ENCODE data around the gene AASDH.

Gene AASDH

DNA sequence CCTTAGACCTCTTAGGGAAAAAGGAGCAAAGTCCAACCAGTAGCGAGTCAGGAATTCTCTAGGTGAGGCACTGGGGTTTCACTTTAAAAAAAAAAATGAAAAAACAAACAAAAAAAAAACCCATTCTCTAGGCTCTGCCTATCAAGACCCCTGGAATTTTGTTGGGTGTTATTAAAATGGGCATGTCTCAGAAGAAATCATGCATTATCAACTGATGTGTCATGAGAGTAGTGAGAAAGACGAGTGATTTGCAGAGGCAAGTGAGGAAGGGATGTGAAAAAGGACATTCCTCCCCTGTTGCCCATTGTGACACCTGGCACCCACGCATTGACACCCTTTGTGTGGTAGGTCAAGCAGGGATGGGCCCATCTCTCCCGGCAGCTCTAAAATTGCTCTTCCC lies 78.9 kb downstream of the AASDH start:
- no peaks in the 10 kb centered on the region for H3K9me3 ChIP-seq (ENCODE audit: insufficient read depth, low read length)
- H3K9me2 ChIP-seq (replicated peaks; ENCODE audit: insufficient read depth, low read length) = no peaks in the 10 kb centered on the region
- H3K79me2 ChIP-seq (ENCODE audit: insufficient read depth, low read length) = no peaks in the 10 kb centered on the region
- H3F3A ChIP-seq (ENCODE audit: insufficient read depth) = no peaks in the 10 kb centered on the region
- H3K27me3 ChIP-seq (ENCODE audit: low read length) = no peaks in the 10 kb centered on the region
- no peak overlapping the region for H3K4me2 ChIP-seq (ENCODE audit: low read depth, low read length, poor library complexity, severe bottlenecking)
- H3K9ac ChIP-seq (ENCODE audit: low read length) = no peak overlapping the region
- no peak overlapping the region for H3K4me3 ChIP-seq (ENCODE audit: insufficient read depth, low read length, poor library complexity, severe bottlenecking)
- H3K36me3 ChIP-seq (ENCODE audit: low read length) = no peaks in the 10 kb centered on the region
- TF ChIP-seq EZH2phosphoT487 (conservative IDR thresholded peaks at IDR 0.05; ENCODE audit: low read length) = no peak
- TF ChIP-seq, protein P1, sequence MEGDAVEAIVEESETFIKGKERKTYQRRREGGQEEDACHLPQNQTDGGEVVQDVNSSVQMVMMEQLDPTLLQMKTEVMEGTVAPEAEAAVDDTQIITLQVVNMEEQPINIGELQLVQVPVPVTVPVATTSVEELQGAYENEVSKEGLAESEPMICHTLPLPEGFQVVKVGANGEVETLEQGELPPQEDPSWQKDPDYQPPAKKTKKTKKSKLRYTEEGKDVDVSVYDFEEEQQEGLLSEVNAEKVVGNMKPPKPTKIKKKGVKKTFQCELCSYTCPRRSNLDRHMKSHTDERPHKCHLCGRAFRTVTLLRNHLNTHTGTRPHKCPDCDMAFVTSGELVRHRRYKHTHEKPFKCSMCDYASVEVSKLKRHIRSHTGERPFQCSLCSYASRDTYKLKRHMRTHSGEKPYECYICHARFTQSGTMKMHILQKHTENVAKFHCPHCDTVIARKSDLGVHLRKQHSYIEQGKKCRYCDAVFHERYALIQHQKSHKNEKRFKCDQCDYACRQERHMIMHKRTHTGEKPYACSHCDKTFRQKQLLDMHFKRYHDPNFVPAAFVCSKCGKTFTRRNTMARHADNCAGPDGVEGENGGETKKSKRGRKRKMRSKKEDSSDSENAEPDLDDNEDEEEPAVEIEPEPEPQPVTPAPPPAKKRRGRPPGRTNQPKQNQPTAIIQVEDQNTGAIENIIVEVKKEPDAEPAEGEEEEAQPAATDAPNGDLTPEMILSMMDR (IDR thresholded peaks at IDR 0.05; ENCODE audit: insufficient read depth, low read length, poor library complexity, severe bottlenecking) = no peak
- no peak overlapping the region for H2AFZ ChIP-seq (ENCODE audit: low read depth, low read length, severe bottlenecking)
- no peaks in the 10 kb centered on the region for H4K20me1 ChIP-seq (ENCODE audit: low read depth, low read length)
- no peak overlapping the region for H3K27ac ChIP-seq (ENCODE audit: low read depth, low read length)

DNA sequence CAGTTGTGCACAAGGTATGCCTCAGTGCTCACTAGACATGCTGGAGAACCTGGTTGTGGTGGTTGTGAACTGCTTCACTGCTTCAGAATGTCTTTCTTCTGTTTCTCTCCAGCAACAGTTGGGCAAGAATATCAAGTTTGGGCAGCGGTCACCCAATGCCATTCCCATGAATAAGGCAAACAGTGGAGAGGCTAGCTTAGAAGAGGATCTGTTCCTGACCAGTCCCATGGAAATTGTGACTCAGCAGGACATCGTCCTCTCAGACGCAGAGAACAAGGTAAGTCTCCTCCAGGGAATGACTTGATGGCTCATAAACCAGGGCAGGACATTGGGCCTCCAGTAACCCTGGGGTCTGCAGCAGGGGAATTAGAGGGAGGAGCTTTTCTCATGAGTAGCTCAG lies 79.9 kb downstream of the AASDH start:
- Histone ChIP-seq H3K27me3 (ENCODE audit: low read length) (no peaks in the 10 kb centered on the region), H3K27ac (ENCODE audit: low read depth, low read length) (no peak overlapping the region), H3K9me3 (ENCODE audit: insufficient read depth, low read length) (no peaks in the 10 kb centered on the region), H2AFZ (ENCODE audit: low read depth, low read length, severe bottlenecking) (no peak overlapping the region), H3K9me2 (replicated peaks; ENCODE audit: insufficient read depth, low read length) (no peaks in the 10 kb centered on the region), H3F3A (ENCODE audit: insufficient read depth) (no peaks in the 10 kb centered on the region), H4K20me1 (ENCODE audit: low read depth, low read length) (no peaks in the 10 kb centered on the region), H3K79me2 (ENCODE audit: insufficient read depth, low read length) (no peaks in the 10 kb centered on the region), H3K36me3 (ENCODE audit: low read length) (no peaks in the 10 kb centered on the region), H3K9ac (ENCODE audit: low read length) (no peak overlapping the region), H3K4me2 (ENCODE audit: low read depth, low read length, poor library complexity, severe bottlenecking) (no peak overlapping the region), H3K4me3 (ENCODE audit: insufficient read depth, low read length, poor library complexity, severe bottlenecking) (no peak overlapping the region)
- TF ChIP-seq EZH2phosphoT487 (conservative IDR thresholded peaks at IDR 0.05; ENCODE audit: low read length) = no peak
- TF ChIP-seq, protein P1 (IDR thresholded peaks at IDR 0.05; ENCODE audit: insufficient read depth, low read length, poor library complexity, severe bottlenecking) = no peak

DNA sequence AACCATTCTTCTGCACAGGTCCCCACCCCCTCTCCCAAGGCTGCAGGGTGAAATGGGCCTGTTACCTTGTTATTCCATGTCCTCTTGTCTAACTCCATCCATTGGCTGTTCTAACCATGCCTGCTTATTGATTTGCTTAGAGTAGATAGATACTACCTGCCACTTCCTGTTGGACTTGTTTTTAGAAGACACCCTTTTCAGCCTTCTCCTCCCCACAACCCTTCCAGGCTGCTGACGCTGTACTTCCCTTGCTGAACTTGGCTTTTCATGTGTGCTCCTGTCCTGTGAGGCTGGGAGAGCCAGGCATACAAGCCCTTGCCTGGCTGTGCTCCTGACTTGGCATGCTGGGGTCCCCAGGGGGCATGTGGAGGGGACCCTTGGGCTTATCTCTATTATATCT lies 81.9 kb downstream of the AASDH start:
- H3K79me2 ChIP-seq (ENCODE audit: insufficient read depth, low read length) = no peaks in the 10 kb centered on the region
- no peaks in the 10 kb centered on the region for H3K9me3 ChIP-seq (ENCODE audit: insufficient read depth, low read length)
- H3K4me3 ChIP-seq (ENCODE audit: insufficient read depth, low read length, poor library complexity, severe bottlenecking) = no peak overlapping the region
- no peaks in the 10 kb centered on the region for H4K20me1 ChIP-seq (ENCODE audit: low read depth, low read length)
- no peaks in the 10 kb centered on the region for H3K9me2 ChIP-seq (replicated peaks; ENCODE audit: insufficient read depth, low read length)
- no peaks in the 10 kb centered on the region for H3F3A ChIP-seq (ENCODE audit: insufficient read depth)
- TF ChIP-seq, protein P1 (IDR thresholded peaks at IDR 0.05; ENCODE audit: insufficient read depth, low read length, poor library complexity, severe bottlenecking) = no peak
- TF ChIP-seq EZH2phosphoT487 (conservative IDR thresholded peaks at IDR 0.05; ENCODE audit: low read length) = no peak
- no peak overlapping the region for H2AFZ ChIP-seq (ENCODE audit: low read depth, low read length, severe bottlenecking)
- no peak overlapping the region for H3K4me2 ChIP-seq (ENCODE audit: low read depth, low read length, poor library complexity, severe bottlenecking)
- H3K27me3 ChIP-seq (ENCODE audit: low read length) = no peaks in the 10 kb centered on the region
- H3K27ac ChIP-seq (ENCODE audit: low read depth, low read length) = no peak overlapping the region
- no peak overlapping the region for H3K9ac ChIP-seq (ENCODE audit: low read length)
- H3K36me3 ChIP-seq (ENCODE audit: low read length) = no peaks in the 10 kb centered on the region
